Measurements from ENCODE around the gene ZFX. TPM values are rescaled to one million over a fixed set of nuclear protein-coding genes. Genes with fewer than 3 reads are reported as not detected.

The ZFX gene
- total RNA-seq, 2 experiments from 2014 or later, result 44.6 to 46.0 TPM

DNA sequence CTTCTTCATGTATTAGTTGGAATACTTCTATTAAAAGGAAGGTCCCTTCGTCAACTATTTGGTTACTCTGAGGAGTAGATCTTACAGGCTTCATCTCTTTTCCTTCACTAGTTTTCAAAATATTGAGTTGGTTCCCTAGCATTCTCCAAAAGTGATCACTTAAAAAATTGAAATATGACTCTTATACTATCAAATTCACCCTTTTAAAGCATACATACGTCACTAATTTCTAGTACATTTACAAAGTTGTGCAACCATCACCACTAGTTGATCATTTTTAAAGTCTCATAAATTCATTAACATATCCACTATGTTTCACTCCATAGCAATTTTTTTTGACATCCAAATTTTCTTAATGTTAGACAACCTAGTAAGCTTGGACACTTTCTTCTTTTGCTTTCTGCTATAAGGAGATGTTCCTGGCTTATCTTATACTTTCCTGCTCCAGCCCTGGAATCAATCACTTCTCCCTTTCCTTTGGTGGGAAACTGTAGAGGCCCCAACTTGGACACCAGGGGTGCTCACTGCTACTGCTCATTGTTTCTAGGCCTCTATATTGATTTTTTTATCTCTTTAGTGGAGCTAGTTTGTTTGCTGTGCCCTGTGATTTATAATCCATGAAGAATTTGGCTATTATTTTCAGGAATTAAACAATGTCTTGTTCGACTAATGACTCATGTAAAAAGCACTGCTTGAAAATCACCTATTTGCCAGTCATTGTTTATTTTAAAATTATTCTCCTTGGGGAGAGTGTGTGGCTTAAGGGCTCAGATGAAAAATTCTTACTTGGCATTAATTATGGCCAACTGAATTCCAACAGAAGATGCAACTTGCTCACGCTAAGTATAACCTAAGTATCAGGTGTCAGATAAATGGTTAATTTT, 4.0 kb upstream of the ZFX start:
- H3K4me1 Mint-ChIP-seq, result peaks cover 43% of the 10 kb centered on the region
- H3K4me3 Mint-ChIP-seq, result no peak overlapping the region
- peak overlapping the region; percentile 71 for H3K27ac Mint-ChIP-seq
- ChIA-PET POLR2A (no interaction called here), CTCF (interaction anchor here (0.7 kb wide), 1 partner anchor 203 kb away, joined by 4 read pairs; no protein-coding TSS in a partner anchor)
- no peaks in the 10 kb centered on the region for H3K9me3 Mint-ChIP-seq
- H3K36me3 Mint-ChIP-seq (ENCODE audit: low read depth), result peaks cover under 1% of the 10 kb centered on the region
- H3K27me3 Mint-ChIP-seq, result no peaks in the 10 kb centered on the region
- DNase-seq, result no peak

GRCh38 chrX:24146283-24146949, 3.1 kb upstream of the ZFX start:
- H3K9me3 Mint-ChIP-seq, result no peaks in the 10 kb centered on the region
- POLR2A ChIA-PET, result no interaction called here
- H3K27ac Mint-ChIP-seq, result peak overlapping the region; percentile 96
- no peak for DNase-seq
- CTCF ChIA-PET, result no interaction called here
- peaks cover 9% of the 10 kb centered on the region for H3K36me3 Mint-ChIP-seq (ENCODE audit: low read depth)
- H3K4me3 Mint-ChIP-seq, result peak overlapping the region; percentile 48
- no peaks in the 10 kb centered on the region for H3K27me3 Mint-ChIP-seq
- H3K4me1 Mint-ChIP-seq, result peaks cover 47% of the 10 kb centered on the region

- peaks cover 51% of the 10 kb centered on the region for H3K4me1 Mint-ChIP-seq
- DNase-seq, result no peak
- POLR2A ChIA-PET, result no interaction called here
- H3K27ac Mint-ChIP-seq, result peak overlapping the region; percentile 96
- H3K27me3 Mint-ChIP-seq, result no peaks in the 10 kb centered on the region
- peak overlapping the region; percentile 48 for H3K4me3 Mint-ChIP-seq
- CTCF ChIA-PET, result no interaction called here
- peaks cover 14% of the 10 kb centered on the region for H3K36me3 Mint-ChIP-seq (ENCODE audit: low read depth)
- no peaks in the 10 kb centered on the region for H3K9me3 Mint-ChIP-seq
Observed at GRCh38 chrX:24147165-24147564, 2.4 kb upstream of the ZFX start.

DNA sequence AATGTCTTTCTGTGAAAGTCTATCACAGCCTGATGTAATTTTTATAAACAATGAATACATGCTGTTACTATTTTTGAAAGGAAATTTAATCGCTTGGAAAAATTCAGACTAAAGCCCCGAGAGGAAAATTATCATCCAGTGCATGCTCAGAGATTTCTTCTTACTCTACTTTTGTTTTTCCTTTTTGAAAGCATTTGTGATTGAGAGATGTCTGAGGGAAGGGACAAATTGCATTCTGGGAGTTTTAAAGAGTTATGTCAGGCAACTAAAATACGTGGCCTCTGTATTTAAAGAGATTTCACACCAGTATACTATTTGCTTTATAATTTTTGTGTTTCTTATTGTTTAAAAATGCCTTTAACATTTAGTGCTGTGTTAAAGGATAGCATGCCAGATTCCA, 1.4 kb upstream of the ZFX start:
- peak overlapping the region; percentile 77 for H3K4me3 Mint-ChIP-seq
- H3K9me3 Mint-ChIP-seq, result no peaks in the 10 kb centered on the region
- peaks cover 23% of the 10 kb centered on the region for H3K36me3 Mint-ChIP-seq (ENCODE audit: low read depth)
- ChIA-PET CTCF (no interaction called here), POLR2A (no interaction called here)
- peaks cover 60% of the 10 kb centered on the region for H3K4me1 Mint-ChIP-seq
- DNase-seq, result no peak
- peak overlapping the region; percentile 96 for H3K27ac Mint-ChIP-seq
- H3K27me3 Mint-ChIP-seq, result no peaks in the 10 kb centered on the region

DNA sequence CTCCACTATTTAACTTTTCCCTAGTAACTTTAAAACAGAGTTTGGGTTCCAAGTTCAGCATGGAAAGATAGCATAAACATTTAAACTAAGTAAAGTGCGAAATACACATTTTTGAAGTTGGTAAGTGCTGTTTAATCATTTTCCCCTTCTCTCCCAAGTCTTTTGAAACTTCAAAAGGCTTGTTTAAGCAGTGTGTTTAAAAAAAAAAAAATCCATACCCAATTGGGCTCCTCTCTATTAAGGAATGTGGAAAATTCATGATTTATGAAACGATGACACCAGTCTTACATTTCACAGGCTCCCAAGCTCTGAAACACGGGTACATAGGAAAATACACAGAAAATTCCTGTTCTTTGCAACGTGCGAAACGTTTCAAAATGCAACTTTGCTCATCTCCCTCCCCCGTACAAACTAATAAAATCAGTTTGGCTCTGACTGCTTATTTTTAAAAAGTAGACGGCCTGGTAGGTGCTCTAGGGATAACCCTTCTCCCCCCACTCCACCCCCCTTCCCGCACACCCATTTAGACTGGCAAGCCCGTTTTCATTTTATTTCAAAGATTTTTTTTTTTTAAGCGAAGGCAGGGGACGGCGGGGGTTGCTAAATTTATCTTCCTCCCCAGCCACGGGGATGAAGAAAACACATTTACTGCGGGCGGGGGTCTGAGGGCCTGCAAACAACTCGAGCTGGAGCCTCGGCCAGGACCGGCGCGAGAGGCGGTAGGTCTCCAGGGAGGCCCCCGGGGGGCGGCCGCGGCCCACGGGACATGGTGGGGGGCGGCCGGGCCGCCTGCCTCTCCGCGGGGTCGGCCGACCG, 786 bp upstream of the ZFX start:
- H3K27me3 Mint-ChIP-seq, result no peaks in the 10 kb centered on the region
- no peaks in the 10 kb centered on the region for H3K9me3 Mint-ChIP-seq
- H3K27ac Mint-ChIP-seq, result peak overlapping the region; percentile 96
- peaks cover 64% of the 10 kb centered on the region for H3K4me1 Mint-ChIP-seq
- ChIA-PET CTCF (interaction anchor here (1.4 kb wide), 1 partner anchor 94 kb away, joined by 9 read pairs; the partner anchor contains the start of gene EIF2S3), POLR2A (no interaction called here)
- peak overlapping the region; percentile 77 for H3K4me3 Mint-ChIP-seq
- peak; percentile 16 for DNase-seq
- peaks cover 29% of the 10 kb centered on the region for H3K36me3 Mint-ChIP-seq (ENCODE audit: low read depth)

DNA sequence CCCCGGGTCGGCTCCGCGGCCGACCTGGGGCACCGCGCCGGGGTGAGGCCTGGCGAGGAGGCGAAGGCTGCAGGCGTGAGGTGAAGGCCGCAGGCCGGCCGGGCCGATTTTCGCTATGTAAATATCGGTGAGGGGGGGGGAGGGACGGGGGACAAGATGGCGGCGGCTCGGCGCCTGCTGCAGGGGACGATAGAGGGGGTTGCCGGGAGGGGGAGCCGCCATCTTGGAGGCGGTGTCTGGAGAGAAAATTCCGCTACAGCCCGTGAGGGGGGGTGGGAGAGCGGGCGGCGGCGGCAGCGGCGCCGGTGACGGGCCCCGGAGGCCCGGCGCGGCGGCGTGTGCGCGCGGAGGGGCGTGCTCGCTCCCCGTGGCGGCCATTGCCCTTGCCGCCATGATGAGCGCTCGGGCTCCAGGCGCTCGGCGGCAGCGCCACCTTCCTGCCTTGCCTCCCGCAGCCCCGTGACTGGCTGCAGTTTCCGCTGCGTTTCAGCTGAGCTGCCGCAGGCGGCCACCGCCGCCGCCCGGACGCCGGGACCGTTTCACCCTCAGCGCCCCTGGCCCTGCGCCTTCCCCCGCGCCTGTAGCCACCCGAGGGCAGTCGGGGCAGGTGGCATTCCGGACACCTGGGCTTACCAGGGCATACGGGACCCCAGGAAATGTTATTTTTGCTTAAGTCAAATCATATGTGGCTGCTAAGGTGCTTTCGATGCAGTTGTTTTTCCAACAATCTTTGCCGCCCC, 692 bp downstream of the ZFX start:
- Mint-ChIP-seq H3K36me3 (ENCODE audit: low read depth) (peaks cover 32% of the 10 kb centered on the region), H3K4me3 (peak overlapping the region; percentile 83), H3K9me3 (no peaks in the 10 kb centered on the region), H3K27ac (peak overlapping the region; percentile 92), H3K4me1 (peaks cover 62% of the 10 kb centered on the region), H3K27me3 (no peaks in the 10 kb centered on the region)
- DNase-seq, result peak; percentile 80
- CTCF ChIA-PET, result interaction anchor here (0.6 to 1.4 kb wide), 4 partner anchors 96 to 194 kb away, joined by 3 to 9 read pairs (median 4); partner anchors contain the start of gene EIF2S3
- POLR2A ChIA-PET, result no interaction called here

- Mint-ChIP-seq H3K9me3 (no peaks in the 10 kb centered on the region), H3K36me3 (ENCODE audit: low read depth) (peaks cover 36% of the 10 kb centered on the region), H3K27ac (peak overlapping the region; percentile 92), H3K27me3 (no peaks in the 10 kb centered on the region), H3K4me3 (peak overlapping the region; percentile 83), H3K4me1 (peaks cover 60% of the 10 kb centered on the region)
- ChIA-PET CTCF (interaction anchor here (0.6 kb wide), 1 partner anchor 97 kb away, joined by 4 read pairs; the partner anchor contains the start of gene EIF2S3), POLR2A (no interaction called here)
- no peak for DNase-seq
Observed at GRCh38 chrX:24150898-24151297, 1.4 kb downstream of the ZFX start.

DNA sequence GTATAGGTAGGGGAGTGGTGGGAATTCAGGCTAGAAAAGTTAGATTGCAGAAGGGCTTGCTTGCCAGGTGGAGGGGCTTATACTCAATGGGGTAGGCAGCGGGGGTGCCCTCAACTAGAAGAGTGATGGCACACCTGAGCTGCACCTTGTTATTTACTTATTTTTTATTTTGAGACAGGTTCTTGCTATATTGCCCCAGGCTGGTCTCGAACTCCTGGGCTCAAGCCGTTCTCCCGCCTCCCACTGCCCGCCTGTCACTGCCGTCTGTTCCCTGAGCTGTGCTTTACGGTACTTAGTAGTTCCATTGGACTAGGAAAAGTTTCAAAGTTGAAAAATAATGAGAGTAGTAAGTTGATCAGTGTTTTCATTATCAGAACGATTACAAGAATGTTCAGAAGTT, 2.0 kb downstream of the ZFX start:
- Mint-ChIP-seq H3K4me3 (peak overlapping the region; percentile 83), H3K36me3 (ENCODE audit: low read depth) (peaks cover 40% of the 10 kb centered on the region), H3K27me3 (no peaks in the 10 kb centered on the region), H3K4me1 (peaks cover 59% of the 10 kb centered on the region), H3K27ac (peak overlapping the region; percentile 92), H3K9me3 (no peaks in the 10 kb centered on the region)
- ChIA-PET POLR2A (interaction anchor here (0.5 kb wide), 1 partner anchor 20 kb away, joined by 4 read pairs; no protein-coding TSS in a partner anchor), CTCF (interaction anchor here (0.6 to 1.0 kb wide), 2 partner anchors 29 to 401 kb away, joined by 3 to 4 read pairs; no protein-coding TSS in a partner anchor)
- no peak for DNase-seq

DNA sequence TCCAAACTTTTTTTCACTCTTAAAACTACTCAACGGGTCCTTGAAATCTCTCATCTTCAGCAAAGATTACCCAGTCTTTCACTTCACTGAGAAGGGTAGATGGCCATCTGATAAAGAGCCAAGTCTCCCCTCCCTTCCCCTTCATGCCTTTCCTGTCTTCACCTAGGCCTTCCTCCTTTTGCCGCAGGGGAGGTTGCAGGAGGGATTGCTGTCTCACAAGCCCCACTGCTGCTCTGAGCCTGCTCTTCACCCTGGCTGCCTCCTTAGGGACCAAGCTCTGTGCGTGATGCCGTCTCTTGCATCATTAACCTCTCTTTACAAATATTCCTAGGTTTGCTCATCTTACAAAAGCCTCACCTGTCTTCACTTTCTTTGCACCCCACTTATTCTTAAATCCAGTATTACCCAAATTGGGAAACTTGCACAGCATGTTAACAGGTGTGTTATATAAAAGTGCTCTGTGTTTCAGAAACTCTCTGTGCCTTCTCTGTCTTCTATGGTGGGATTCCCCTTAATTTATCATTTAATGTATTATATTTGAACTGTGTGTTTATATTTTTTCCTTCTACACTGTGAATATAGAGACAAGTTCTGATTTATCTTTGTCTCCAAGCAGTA, 3.8 kb downstream of the ZFX start:
- ChIA-PET CTCF (no interaction called here), POLR2A (no interaction called here)
- H3K27me3 Mint-ChIP-seq, result no peaks in the 10 kb centered on the region
- peak overlapping the region; percentile 83 for H3K4me3 Mint-ChIP-seq
- H3K9me3 Mint-ChIP-seq, result no peaks in the 10 kb centered on the region
- peak; percentile 13 for DNase-seq
- peaks cover 45% of the 10 kb centered on the region for H3K36me3 Mint-ChIP-seq (ENCODE audit: low read depth)
- peak overlapping the region; percentile 64 for H3K27ac Mint-ChIP-seq
- H3K4me1 Mint-ChIP-seq, result peaks cover 52% of the 10 kb centered on the region

- Mint-ChIP-seq H3K36me3 (ENCODE audit: low read depth) (peaks cover 46% of the 10 kb centered on the region), H3K4me3 (no peak overlapping the region), H3K27ac (no peak overlapping the region), H3K4me1 (peaks cover 50% of the 10 kb centered on the region), H3K27me3 (no peaks in the 10 kb centered on the region), H3K9me3 (no peaks in the 10 kb centered on the region)
- CTCF ChIA-PET, result no interaction called here
- POLR2A ChIA-PET, result no interaction called here
- no peak for DNase-seq
Observed at GRCh38 chrX:24153796-24154189, 4.3 kb downstream of the ZFX start.

GRCh38 chrX:24154490-24155034, 5.0 kb downstream of the ZFX start:
- peaks cover 54% of the 10 kb centered on the region for H3K4me1 Mint-ChIP-seq

More at GRCh38 chrX:24154490-24155034, 5.0 kb downstream of the ZFX start:
- Mint-ChIP-seq H3K36me3 (ENCODE audit: low read depth) (peaks cover 46% of the 10 kb centered on the region), H3K27ac (peak overlapping the region; percentile 77), H3K27me3 (no peaks in the 10 kb centered on the region), H3K4me3 (no peak overlapping the region), H3K9me3 (no peaks in the 10 kb centered on the region)
- POLR2A ChIA-PET, result no interaction called here
- DNase-seq, result no peak
- CTCF ChIA-PET, result no interaction called here

Data from activated CD4-positive, alpha-beta T cell treated with anti-CD3 and anti-CD28 coated beads, Interleukin-2, amount 10 ng/mL, durations not matched to agents 7 days and 5 days (primary cell).